GM18873 (cell line): Measurements from ENCODE around the gene CACNA1C.

ENCODE experiments used
- ATAC-seq: cut with Tn5 transposase; IDR thresholded peaks from one replicate; pipeline ENCODE4 v1.9.1; 2021; ENCODE audit warnings: mild to moderate bottlenecking, moderate library complexity, moderate number of reproducible peaks; ENCODE audit not compliant: unreplicated experiment, low FRiP score

The CACNA1C gene

GRCh38 chr12:2224961-2225360, 172.2 kb downstream of the CACNA1C start:
- ATAC-seq: no peak

GRCh38 chr12:2225696-2226095, 172.9 kb downstream of the CACNA1C start:
- no peak for ATAC-seq

- ATAC-seq: no peak
Measured at GRCh38 chr12:2226641-2227040, 173.9 kb downstream of the CACNA1C start.

- no peak for ATAC-seq
Measured at GRCh38 chr12:2227360-2227759, 174.6 kb downstream of the CACNA1C start.

GRCh38 chr12:2228535-2228934, 175.7 kb downstream of the CACNA1C start:
- no peak for ATAC-seq

GRCh38 chr12:2229661-2230539, 177.1 kb downstream of the CACNA1C start:
- no peak for ATAC-seq

- ATAC-seq: no peak
Measured at GRCh38 chr12:2231011-2231595, 178.3 kb downstream of the CACNA1C start.

- no peak for ATAC-seq
Measured at GRCh38 chr12:2231956-2232355, 179.2 kb downstream of the CACNA1C start.

GRCh38 chr12:2233034-2233433, 180.2 kb downstream of the CACNA1C start:
- no peak for ATAC-seq

- no peak for ATAC-seq
Measured at GRCh38 chr12:2234091-2234490, 181.3 kb downstream of the CACNA1C start.

GRCh38 chr12:2234646-2235350, 182.0 kb downstream of the CACNA1C start:
- ATAC-seq: no peak

GRCh38 chr12:2236506-2237294, 183.9 kb downstream of the CACNA1C start:
- ATAC-seq: no peak

GRCh38 chr12:2238111-2238510, 185.3 kb downstream of the CACNA1C start:
- ATAC-seq: no peak

GRCh38 chr12:2239381-2239871, 186.6 kb downstream of the CACNA1C start:
- no peak for ATAC-seq

- no peak for ATAC-seq
Measured at GRCh38 chr12:2240390-2240789, 187.6 kb downstream of the CACNA1C start.

- ATAC-seq: no peak
Measured at GRCh38 chr12:2240984-2241383, 188.2 kb downstream of the CACNA1C start.

GRCh38 chr12:2242216-2242615, 189.4 kb downstream of the CACNA1C start:
- ATAC-seq: no peak

- no peak for ATAC-seq
Measured at GRCh38 chr12:2242816-2243215, 190.0 kb downstream of the CACNA1C start.

- ATAC-seq: no peak
Measured at GRCh38 chr12:2243275-2243674, 190.5 kb downstream of the CACNA1C start.
